ENCODE results near the gene RIOX2.

DNA sequence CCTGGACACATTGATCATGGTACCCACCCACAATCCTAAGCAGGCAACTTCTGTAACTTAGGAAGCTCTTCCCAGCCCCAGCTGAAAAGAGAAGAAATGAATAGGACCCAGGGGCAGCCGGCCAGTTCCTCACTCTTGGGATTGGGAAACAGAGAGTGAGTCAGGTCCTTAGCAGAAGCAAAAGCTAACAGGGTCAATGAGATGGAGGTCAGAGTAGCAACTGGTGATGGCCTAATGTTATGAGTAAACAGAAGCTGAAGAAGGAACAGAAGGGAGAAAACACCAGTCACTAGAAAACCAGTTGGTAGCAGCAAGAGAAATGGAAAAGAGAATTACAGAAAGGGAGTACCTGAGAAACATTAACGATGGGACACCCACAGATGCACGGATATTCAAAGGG is 20.0 kb downstream of the RIOX2 start:
- no peak for TF ChIP-seq CTCF (IDR thresholded peaks at IDR 0.05)
- TF ChIP-seq POLR2AphosphoS5 (IDR thresholded peaks at IDR 0.05): no peak
- no peak for TF ChIP-seq EP300 (IDR thresholded peaks at IDR 0.05)

All from esophagus muscularis mucosa (tissue), 4 donors.